ENCODE results near the gene PTPA. TPM values are rescaled to one million over a fixed set of nuclear protein-coding genes. Genes with fewer than 3 reads are reported as not detected.

Gene PTPA
- total RNA-seq, 2 experiments from 2014 or later = 115 to 129 TPM

DNA sequence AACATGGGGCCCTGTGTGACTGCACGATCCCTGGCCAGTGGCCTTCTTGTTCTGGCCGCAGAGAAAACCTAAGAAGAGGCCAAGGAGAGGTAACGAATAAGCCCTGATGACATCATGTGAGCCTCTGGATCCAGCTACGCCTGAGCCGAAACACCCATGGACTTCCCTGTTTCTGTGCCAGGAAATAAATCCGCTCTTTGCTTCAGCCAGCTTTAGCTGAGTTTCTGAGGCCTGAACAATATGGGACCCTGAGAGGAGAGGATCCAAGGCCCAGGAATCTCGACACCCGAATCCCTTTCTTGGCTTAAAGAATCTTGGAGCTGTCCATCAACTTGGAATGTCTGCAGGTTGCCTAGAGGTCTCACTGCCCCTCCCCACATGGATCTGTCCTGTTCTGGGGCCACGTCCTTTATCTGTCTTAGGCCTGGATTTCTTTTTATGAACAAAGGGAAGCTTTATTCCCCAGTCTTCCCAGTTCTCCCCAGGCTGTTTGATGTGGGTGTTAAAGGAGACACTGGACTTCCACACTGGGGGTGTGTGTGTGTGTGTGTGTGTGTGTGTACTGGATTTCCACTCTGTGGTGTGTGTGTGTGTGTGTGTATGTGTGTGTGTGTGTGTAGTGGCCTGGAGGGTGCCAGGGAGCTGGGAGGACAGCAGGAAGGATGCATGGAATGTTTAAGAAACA is 53.2 kb downstream of the PTPA start:
- H3K27ac Mint-ChIP-seq = no peak overlapping the region
- H3K4me1 Mint-ChIP-seq = peaks cover 13% of the 10 kb centered on the region
- DNase-seq (no peak), ATAC-seq (no peak)
- H3K4me3 Mint-ChIP-seq = no peak overlapping the region
- no peaks in the 10 kb centered on the region for H3K27me3 Mint-ChIP-seq
- CTCF ChIA-PET = interaction anchor here (1.4 to 2.8 kb wide), 4 partner anchors 10 to 460 kb away, joined by 3 to 13 read pairs (median 7); no protein-coding TSS in a partner anchor
- H3K36me3 Mint-ChIP-seq = no peaks in the 10 kb centered on the region
- H3K9me3 Mint-ChIP-seq (ENCODE audit: low read depth) = no peaks in the 10 kb centered on the region

GRCh38 chr9:129165198-129165597 is 54.0 kb downstream of the PTPA start:
- H3K27me3 Mint-ChIP-seq = no peaks in the 10 kb centered on the region
- no peak overlapping the region for H3K4me3 Mint-ChIP-seq
- CTCF ChIA-PET = interaction anchor here (1.3 to 13.4 kb wide), 7 partner anchors 9 to 459 kb away, joined by 3 to 249 read pairs (median 6); no protein-coding TSS in a partner anchor
- H3K9me3 Mint-ChIP-seq (ENCODE audit: low read depth) = no peaks in the 10 kb centered on the region
- peaks cover 17% of the 10 kb centered on the region for H3K4me1 Mint-ChIP-seq
- no peak for ATAC-seq
- no peak for DNase-seq
- H3K27ac Mint-ChIP-seq = no peak overlapping the region
- H3K36me3 Mint-ChIP-seq = no peaks in the 10 kb centered on the region

GRCh38 chr9:129166623-129167557 is 55.7 kb downstream of the PTPA start:
- CTCF ChIA-PET = interaction anchor here (1.0 to 13.4 kb wide), 7 partner anchors 7 to 458 kb away, joined by 3 to 249 read pairs (median 6); partner anchors contain the start of gene IER5L
- DNase-seq (no peak), ATAC-seq (peak; percentile 39)
- Mint-ChIP-seq H3K9me3 (ENCODE audit: low read depth) (no peaks in the 10 kb centered on the region), H3K36me3 (no peaks in the 10 kb centered on the region), H3K4me3 (no peak overlapping the region), H3K27ac (no peak overlapping the region), H3K27me3 (peaks cover 4% of the 10 kb centered on the region), H3K4me1 (peaks cover 28% of the 10 kb centered on the region)

DNA sequence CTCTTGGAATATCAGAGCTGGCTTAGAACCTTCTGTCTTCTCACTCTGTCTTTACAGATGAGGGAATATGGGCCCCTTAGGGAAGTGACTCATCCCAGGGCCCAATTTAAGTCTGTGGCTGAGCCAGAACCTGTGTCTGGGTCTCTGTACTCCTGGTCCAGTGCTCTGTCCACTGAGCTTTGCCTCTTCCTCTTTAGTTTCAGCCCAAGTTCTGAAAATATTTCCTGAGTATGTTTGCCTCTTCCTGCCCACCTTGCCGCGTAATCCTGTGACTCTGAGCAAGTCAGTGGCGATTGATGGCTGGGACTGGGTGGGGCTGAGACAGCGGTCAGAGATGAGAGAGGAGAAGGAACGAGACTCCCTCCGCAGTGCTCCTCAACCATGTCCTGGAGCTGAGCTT is 59.0 kb downstream of the PTPA start:
- peaks cover 33% of the 10 kb centered on the region for H3K4me1 Mint-ChIP-seq
- H3K36me3 Mint-ChIP-seq = no peaks in the 10 kb centered on the region
- no peak overlapping the region for H3K4me3 Mint-ChIP-seq
- ATAC-seq (no peak), DNase-seq (peak; percentile 55)
- H3K27ac Mint-ChIP-seq = peak overlapping the region; percentile 71
- no peaks in the 10 kb centered on the region for H3K9me3 Mint-ChIP-seq (ENCODE audit: low read depth)
- H3K27me3 Mint-ChIP-seq = peaks cover 19% of the 10 kb centered on the region
- CTCF ChIA-PET = interaction anchor here (0.7 to 13.4 kb wide), 8 partner anchors 13 to 454 kb away, joined by 3 to 249 read pairs (median 6); no protein-coding TSS in a partner anchor

- peaks cover 19% of the 10 kb centered on the region for H3K27me3 Mint-ChIP-seq
- no peak for ATAC-seq
- H3K9me3 Mint-ChIP-seq (ENCODE audit: low read depth) = no peaks in the 10 kb centered on the region
- CTCF ChIA-PET = interaction anchor here (0.6 to 13.4 kb wide), 14 partner anchors 11 to 453 kb away, joined by 3 to 249 read pairs (median 6); partner anchors contain the start of genes C9orf50 and NTMT1
- H3K36me3 Mint-ChIP-seq = no peaks in the 10 kb centered on the region
- no peak for DNase-seq
- no peak overlapping the region for H3K4me3 Mint-ChIP-seq
- peaks cover 33% of the 10 kb centered on the region for H3K4me1 Mint-ChIP-seq
- no peak overlapping the region for H3K27ac Mint-ChIP-seq
Measured at GRCh38 chr9:129171993-129172751, 61.0 kb downstream of the PTPA start.

DNA sequence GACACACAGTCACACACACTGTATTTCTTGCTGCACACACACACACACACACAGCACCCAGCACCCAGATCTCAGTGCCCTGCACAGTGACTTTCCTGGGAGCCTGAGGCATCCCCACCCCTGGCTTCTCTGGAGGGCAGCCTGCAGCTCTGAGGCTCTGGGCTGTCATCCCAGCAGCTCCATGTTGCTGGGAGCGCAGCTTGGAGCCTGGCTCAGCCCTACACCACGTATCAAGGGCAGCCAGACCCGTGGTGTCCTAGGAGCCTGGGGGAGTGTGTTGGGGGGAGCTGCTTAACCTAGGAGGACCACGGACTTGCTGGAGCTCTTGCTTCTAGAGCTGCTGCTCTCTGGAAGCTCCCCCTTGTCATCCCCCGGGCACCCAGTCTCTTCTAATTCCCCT is 61.6 kb downstream of the PTPA start:
- H3K27ac Mint-ChIP-seq = no peak overlapping the region
- CTCF ChIA-PET = interaction anchor here (1.1 to 13.4 kb wide), 15 partner anchors 7 to 452 kb away, joined by 3 to 249 read pairs (median 9); partner anchors contain the start of genes C9orf50 and NTMT1
- peaks cover 29% of the 10 kb centered on the region for H3K4me1 Mint-ChIP-seq
- no peaks in the 10 kb centered on the region for H3K9me3 Mint-ChIP-seq (ENCODE audit: low read depth)
- H3K27me3 Mint-ChIP-seq = peaks cover 19% of the 10 kb centered on the region
- no peaks in the 10 kb centered on the region for H3K36me3 Mint-ChIP-seq
- ATAC-seq = no peak
- DNase-seq = no peak
- H3K4me3 Mint-ChIP-seq = no peak overlapping the region

DNA sequence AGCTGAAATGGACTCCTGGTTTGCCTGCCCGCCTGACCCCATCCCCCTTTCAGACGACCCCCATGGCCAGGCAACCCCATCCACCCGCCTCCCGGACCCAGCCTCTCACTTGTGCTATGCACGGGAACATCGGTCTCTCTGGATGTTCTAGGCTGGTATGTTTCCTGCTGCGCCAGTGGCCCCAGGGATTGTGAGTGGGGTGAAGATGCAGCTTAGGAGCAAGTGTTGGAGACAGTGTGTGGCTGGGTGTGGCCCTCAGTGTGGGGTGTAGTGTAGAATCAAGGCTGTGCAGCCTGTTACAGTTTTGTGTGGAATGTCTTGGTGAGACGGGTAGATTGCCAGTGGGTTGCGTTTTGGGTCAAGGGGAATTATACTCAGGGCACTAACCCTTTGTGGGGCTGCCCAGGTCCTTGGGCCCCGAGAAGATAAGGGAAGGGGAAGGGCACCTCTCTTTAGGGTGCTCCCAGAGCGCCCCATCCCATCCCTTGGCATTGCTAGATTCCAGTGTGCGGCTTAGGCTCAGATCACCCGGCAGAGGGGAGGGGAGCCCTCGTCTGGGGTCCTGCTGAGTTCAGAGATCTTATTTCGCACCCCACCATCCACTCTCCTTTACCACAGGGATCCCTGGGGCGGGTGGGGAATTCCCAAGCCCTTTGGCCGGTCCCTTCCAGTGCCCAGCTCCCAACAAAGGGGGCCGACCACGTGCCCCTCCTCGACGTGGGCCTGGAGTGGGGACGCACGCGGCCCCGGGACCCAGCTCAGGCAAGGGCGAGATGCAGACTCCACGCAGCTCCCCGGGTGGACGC is 62.3 kb downstream of the PTPA start:
- Mint-ChIP-seq H3K9me3 (ENCODE audit: low read depth) (no peaks in the 10 kb centered on the region), H3K36me3 (no peaks in the 10 kb centered on the region), H3K27me3 (peaks cover 19% of the 10 kb centered on the region), H3K4me1 (peaks cover 25% of the 10 kb centered on the region), H3K4me3 (peak overlapping the region; percentile 74), H3K27ac (peak overlapping the region; percentile 4)
- CTCF ChIA-PET = interaction anchor here (0.6 to 13.4 kb wide), 51 partner anchors 8 to 468 kb away, joined by 3 to 249 read pairs (median 5); partner anchors contain the start of genes ASB6, C9orf50, DOLPP1 and NTMT1
- ATAC-seq = no peak
- DNase-seq = no peak

DNA sequence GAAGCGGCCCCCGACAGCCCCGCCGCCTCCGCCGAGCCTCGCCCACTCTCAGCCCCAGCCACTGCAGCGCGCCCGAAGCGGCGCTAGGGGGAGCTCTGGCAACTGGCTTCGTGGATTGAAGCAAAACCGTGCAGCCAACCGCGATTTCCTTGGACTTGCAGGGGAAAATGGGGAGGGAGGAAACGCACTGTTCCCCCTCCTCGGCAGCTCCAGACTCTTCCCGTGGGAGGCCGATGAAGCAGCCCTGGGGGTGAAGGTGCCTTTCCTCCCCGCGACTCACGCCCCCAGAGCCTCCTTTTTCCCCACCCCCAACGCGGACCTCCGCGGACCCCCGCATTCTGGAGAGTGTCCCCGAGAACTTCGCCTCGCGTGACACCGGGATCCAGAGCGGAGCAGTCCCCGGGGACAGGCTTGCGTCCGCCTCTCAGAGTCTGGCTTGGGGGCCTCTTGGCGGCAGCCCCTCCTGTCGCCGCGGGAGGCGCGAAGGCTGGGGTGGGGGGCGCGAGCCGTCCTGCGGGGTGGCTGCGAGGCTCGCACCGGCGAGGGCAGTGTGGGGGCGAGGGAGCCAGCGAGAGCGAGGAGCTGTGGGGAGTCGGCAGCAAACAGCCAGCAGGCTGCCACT is 63.0 kb downstream of the PTPA start:
- peak overlapping the region; percentile 73 for H3K27ac Mint-ChIP-seq

DNA sequence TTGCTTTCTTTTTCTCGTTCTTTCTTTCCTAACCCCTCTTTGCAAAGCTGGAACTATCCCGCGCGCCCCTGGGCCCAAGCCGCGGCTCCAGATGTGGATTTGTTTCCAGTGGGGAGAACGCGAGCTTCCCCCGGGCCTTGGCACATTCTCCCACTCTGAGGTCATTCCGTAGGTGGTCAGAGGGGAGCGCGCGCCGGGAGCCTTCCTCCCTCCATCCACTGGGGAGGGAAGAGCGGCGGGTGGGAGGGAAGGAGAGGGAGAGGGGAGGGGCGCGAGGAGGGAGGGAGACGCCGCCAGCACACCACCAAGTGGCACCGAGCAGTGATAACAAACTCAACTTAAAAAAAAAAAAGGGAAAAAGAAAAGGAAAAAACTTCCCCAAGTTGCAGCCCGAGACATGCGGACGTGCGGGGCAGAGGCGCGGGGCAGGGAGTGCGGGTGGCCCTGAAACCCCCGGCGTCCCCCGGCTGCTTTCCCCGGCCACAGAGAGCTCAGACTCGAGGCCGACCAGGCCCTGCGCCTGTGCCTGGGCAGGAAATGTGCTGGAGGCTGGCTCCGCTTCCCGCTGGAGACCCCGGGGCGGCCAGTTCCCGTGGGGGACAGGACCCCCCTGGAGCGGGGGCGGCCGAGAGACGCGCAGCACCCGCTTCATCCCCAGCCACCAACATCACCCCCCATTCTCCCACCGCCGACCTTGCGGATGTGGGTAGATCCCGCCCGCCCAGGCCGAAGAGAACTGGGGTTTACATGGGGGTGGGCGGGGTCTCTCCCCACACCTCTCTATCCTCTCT is 63.7 kb downstream of the PTPA start:
- H3K4me1 Mint-ChIP-seq = peaks cover 26% of the 10 kb centered on the region
- DNase-seq (peak; percentile 75), ATAC-seq (no peak)
- no peaks in the 10 kb centered on the region for H3K36me3 Mint-ChIP-seq
- H3K27ac Mint-ChIP-seq = peak overlapping the region; percentile 81
- peak overlapping the region; percentile 74 for H3K4me3 Mint-ChIP-seq
- peaks cover 19% of the 10 kb centered on the region for H3K27me3 Mint-ChIP-seq
- CTCF ChIA-PET = interaction anchor here (0.6 to 13.4 kb wide), 45 partner anchors 7 to 563 kb away, joined by 3 to 249 read pairs (median 5); partner anchors contain the start of genes DOLPP1, NTMT1 and PTPA
- no peaks in the 10 kb centered on the region for H3K9me3 Mint-ChIP-seq (ENCODE audit: low read depth)

More for the DNA sequence above, 63.0 kb downstream of the PTPA start:
- no peaks in the 10 kb centered on the region for H3K9me3 Mint-ChIP-seq (ENCODE audit: low read depth)
- DNase-seq (peak; percentile 88), ATAC-seq (peak; percentile 9)
- CTCF ChIA-PET = interaction anchor here (0.6 to 13.4 kb wide), 58 partner anchors 8 to 563 kb away, joined by 3 to 249 read pairs (median 4); partner anchors contain the start of genes ASB6, C9orf50, DOLPP1 and NTMT1
- H3K36me3 Mint-ChIP-seq = no peaks in the 10 kb centered on the region
- H3K27me3 Mint-ChIP-seq = peaks cover 19% of the 10 kb centered on the region
- H3K4me3 Mint-ChIP-seq = peak overlapping the region; percentile 74
- H3K4me1 Mint-ChIP-seq = peaks cover 27% of the 10 kb centered on the region

DNA sequence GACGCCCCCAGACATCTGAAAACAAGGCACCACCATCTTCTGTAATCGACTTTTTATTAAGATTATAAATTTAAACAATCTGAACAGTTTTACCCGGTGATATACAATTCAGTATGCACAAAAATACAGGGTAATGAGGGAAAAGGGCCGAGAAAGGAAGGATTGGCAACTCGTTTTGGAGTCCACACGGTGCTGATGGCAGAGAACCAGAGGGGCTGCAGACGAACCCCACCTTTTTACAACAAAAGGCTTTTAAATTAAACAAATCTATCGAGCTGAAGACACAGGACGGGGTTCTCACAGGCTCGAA is 64.3 kb downstream of the PTPA start:
- ATAC-seq (no peak), DNase-seq (no peak)
- Mint-ChIP-seq H3K4me1 (peaks cover 20% of the 10 kb centered on the region), H3K27ac (peak overlapping the region; percentile 81), H3K9me3 (ENCODE audit: low read depth) (no peaks in the 10 kb centered on the region), H3K4me3 (peak overlapping the region; percentile 74), H3K27me3 (peaks cover 19% of the 10 kb centered on the region), H3K36me3 (no peaks in the 10 kb centered on the region)
- CTCF ChIA-PET = interaction anchor here (0.9 to 13.4 kb wide), 21 partner anchors 10 to 449 kb away, joined by 3 to 249 read pairs (median 6); partner anchors contain the start of genes DOLPP1, NTMT1 and PTPA

Data from activated CD8-positive, alpha-beta memory T cell treated with anti-CD3 and anti-CD28 coated beads, Interleukin-2, amount 10 ng/mL, durations not matched to agents 7 days and 5 days (primary cell).